NB4 (cell line): Measurements from ENCODE around the gene TAS2R42.

ENCODE experiments used
- DNase-seq: peaks from one replicate; pipeline ENCODE4 v3.0.0; 2010; ENCODE audit warnings: low read depth
- H3K4me3 ChIP-seq: one replicate; pipeline ENCODE4 v1.5.1; 2011; ENCODE audit warnings: mild to moderate bottlenecking, low read depth, low read length, moderate library complexity
- CTCF ChIP-seq: IDR thresholded peaks from one replicate; pipeline ENCODE4 v1.5.1; 2012; ENCODE audit warnings: low read depth, low read length
- MAX ChIP-seq: IDR thresholded peaks from 2 replicates; pipeline ENCODE4 v1.6.1; 2011; ENCODE audit warnings: low read depth, low read length
- MYC ChIP-seq: IDR thresholded peaks from 2 replicates; pipeline ENCODE4 v1.6.1; 2011; ENCODE audit warnings: low read depth, low read length
- POLR2A ChIP-seq: IDR thresholded peaks from 2 replicates; pipeline ENCODE4 v1.6.1; 2011; ENCODE audit warnings: mild to moderate bottlenecking; ENCODE audit not compliant: insufficient read length; ENCODE audit errors: extremely low read depth

TAS2R42 gene

GRCh38 chr12:11143352-11143751 lies 43.4 kb downstream of the TAS2R42 start:
- TF ChIP-seq MYC (no peak), POLR2A (no peak), CTCF (no peak), MAX (no peak)
- DNase-seq, result no peak
- H3K4me3 ChIP-seq, result no peak overlapping the region

- no peak for DNase-seq
- H3K4me3 ChIP-seq, result no peak overlapping the region
- TF ChIP-seq CTCF (no peak), MAX (no peak), MYC (no peak), POLR2A (no peak)
Measured at GRCh38 chr12:11136075-11136474, 50.7 kb downstream of the TAS2R42 start.
